H1 (cell line): ENCODE measurements around the gene UTS2B.

Source experiments
- EP300 ChIP-seq, 2 experiments: IDR thresholded peaks; 1 replicate in 1 of 2; 2 replicates in 1 of 2; pipeline ENCODE4 v1.6.1; 2011 to 2012; ENCODE audit warnings: low read depth in 2 of 2, low read length in 2 of 2, mild to moderate bottlenecking in 2 of 2, borderline replicate concordance in 1 of 2, inconsistent platforms in 1 of 2, moderate library complexity in 1 of 2
- RAD21 ChIP-seq, 2 experiments: IDR thresholded peaks in 1 of 2; conservative IDR thresholded peaks in 1 of 2; 2 replicates each; pipeline ENCODE4 v1.6.1; 2011; ENCODE audit warnings: low read depth in 2 of 2, low read length in 2 of 2, improper control_type of control experiment in 1 of 2, inconsistent platforms in 1 of 2, mild to moderate bottlenecking in 1 of 2, moderate library complexity in 1 of 2

- TF ChIP-seq RAD21 (IDR thresholded peaks at IDR 0.05 in 1 of 2, conservative IDR thresholded peaks at IDR 0.05 in 1 of 2; ENCODE audit: low read depth in 2 of 2, low read length in 2 of 2) (no peak), EP300 (IDR thresholded peaks at IDR 0.05; ENCODE audit: borderline replicate concordance in 1 of 2, low read depth in 2 of 2, low read length in 2 of 2) (no peak)
Observed at GRCh38 chr3:191352014-191352413, 21.7 kb upstream of the UTS2B start.
